Tibial nerve (tissue), 4 donors: ENCODE data around the gene NT5DC2.

Experiments used
- EP300 ChIP-seq, 2 donors: sonication (generic); formaldehyde crosslinking; IDR thresholded peaks; one replicate each; pipeline ENCODE4 v1.6.1; 2017; ENCODE audit warnings: antibody characterized with exemption in 2 of 2, mild to moderate bottlenecking in 1 of 2
- POLR2A ChIP-seq, 2 donors: fragments of 450-650 bp; IDR thresholded peaks; one replicate each; pipeline ENCODE4 v1.6.1; 2017; ENCODE audit warnings: antibody characterized with exemption in 2 of 2, mild to moderate bottlenecking in 2 of 2, moderate library complexity in 2 of 2
- TF ChIP-seq, protein P1 (sequence below), 5 experiments: fragments of 200-600 bp in 3 of 5; fragments of 450-650 bp in 2 of 5; sonication (generic) in 3 of 5; IDR thresholded peaks; one replicate each; pipeline ENCODE4 v1.5.1; 2016 to 2019; ENCODE audit warnings: antibody characterized with exemption in 5 of 5, mild to moderate bottlenecking in 3 of 5, moderate library complexity in 2 of 5

DNA sequence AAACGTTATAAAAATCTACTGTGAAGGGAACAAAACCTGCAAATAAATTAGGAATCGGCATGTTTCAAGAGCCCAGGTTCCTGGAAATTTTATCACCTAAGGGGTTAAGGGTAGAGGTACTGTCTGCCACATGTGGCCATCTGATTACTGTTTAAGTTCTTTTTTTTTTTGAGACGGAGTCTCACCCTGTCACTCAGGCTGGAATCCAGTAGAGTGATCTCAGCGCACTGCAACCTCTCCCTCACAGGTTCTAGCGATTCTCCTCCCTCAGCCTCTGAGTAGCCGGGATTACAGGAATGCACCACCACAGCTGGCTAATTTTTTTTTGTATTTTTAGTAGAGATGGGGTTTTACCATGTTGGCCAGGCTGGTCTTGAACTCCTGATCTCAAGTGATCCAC is 38.6 kb upstream of the NT5DC2 start:
- TF ChIP-seq, protein P1, sequence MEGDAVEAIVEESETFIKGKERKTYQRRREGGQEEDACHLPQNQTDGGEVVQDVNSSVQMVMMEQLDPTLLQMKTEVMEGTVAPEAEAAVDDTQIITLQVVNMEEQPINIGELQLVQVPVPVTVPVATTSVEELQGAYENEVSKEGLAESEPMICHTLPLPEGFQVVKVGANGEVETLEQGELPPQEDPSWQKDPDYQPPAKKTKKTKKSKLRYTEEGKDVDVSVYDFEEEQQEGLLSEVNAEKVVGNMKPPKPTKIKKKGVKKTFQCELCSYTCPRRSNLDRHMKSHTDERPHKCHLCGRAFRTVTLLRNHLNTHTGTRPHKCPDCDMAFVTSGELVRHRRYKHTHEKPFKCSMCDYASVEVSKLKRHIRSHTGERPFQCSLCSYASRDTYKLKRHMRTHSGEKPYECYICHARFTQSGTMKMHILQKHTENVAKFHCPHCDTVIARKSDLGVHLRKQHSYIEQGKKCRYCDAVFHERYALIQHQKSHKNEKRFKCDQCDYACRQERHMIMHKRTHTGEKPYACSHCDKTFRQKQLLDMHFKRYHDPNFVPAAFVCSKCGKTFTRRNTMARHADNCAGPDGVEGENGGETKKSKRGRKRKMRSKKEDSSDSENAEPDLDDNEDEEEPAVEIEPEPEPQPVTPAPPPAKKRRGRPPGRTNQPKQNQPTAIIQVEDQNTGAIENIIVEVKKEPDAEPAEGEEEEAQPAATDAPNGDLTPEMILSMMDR (IDR thresholded peaks at IDR 0.05) = no peak
- TF ChIP-seq EP300 (IDR thresholded peaks at IDR 0.05) = no peak
- TF ChIP-seq POLR2A (IDR thresholded peaks at IDR 0.05) = no peak
